NCI-H345 (cell line): Measurements from ENCODE around the gene MADCAM1.

Experiments used
- DNase-seq: peaks from one replicate; lab custom pipeline; 2025; lab: John Stamatoyannopoulos, UW

The MADCAM1 gene

DNA sequence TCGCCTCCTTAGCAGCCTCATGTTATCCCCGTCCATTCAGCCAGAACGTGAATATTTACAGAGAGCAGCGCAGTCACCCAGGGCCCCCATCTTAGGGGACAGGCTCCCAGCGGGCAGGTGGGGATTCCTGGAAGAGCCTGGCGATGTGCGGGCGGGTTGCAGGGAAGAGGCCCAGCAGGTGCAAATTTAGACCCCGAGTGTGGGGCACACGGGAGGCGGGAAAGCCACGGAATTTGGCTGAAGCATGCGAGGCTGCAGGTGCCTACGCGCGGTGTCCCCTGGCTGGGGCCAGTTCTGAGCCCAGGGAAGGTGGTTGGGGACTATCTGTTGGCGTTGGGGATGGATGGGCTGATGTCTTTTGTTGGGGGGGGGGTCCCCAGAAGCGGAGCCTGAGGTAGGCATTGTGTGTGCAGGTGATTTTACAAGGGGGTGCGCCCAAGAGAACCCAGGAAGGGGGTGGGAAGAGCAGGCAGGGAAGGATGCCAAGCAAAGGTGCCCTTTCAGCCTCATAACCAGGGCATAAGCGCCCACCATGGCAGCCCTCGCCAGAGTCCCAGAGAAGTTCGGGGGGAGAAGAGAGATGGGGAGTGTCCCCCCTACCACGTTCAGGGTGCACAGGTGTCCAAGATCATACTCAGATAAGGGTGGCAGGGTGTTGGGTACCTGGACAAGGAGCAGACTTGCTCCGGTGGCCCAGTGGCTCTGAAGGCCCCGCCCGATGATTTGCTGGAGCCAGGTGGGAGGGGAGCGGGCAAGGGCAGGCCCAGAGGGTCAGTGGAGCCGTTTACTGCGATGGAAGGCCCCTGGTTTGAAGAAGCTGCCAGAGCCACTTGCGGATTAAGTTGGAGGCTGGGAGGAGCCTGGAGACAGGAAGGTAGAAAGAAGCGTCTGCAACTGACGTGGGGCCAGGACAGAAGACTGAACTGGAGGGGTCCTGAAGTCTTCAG, 12.2 kb downstream of the MADCAM1 start:
- no peak for DNase-seq

DNA sequence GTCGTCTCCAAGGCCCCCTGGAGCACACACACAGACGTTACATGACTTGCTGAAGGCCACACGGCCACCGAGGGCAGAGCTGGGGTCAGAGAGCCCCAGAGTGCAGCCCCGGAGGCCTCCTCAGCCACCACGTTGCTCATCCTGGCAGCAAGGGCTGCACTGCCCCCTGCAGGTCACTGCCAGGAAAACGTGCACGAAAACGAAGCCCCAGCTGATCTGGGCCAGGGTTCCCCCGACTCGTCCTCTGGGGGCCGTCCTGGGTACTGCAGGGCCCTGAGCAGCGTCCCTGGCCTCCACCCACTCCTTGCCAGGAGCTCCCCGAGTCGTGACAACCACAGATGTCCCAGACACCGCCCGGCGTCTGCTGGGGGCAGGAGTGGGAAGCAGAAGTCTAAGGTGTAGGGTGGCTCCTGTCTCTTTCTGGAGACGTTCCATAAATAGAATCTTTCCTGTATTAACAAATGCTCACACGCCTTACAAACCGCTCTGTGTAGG, 14.4 kb downstream of the MADCAM1 start:
- DNase-seq, result peak; percentile 90

GRCh38 chr19:511101-511851, 15.0 kb downstream of the MADCAM1 start:
- peak; percentile 97 for DNase-seq

GRCh38 chr19:512547-513365, 16.5 kb downstream of the MADCAM1 start:
- DNase-seq, result peak; percentile 85

GRCh38 chr19:513368-514165, 17.3 kb downstream of the MADCAM1 start:
- DNase-seq, result no peak

DNA sequence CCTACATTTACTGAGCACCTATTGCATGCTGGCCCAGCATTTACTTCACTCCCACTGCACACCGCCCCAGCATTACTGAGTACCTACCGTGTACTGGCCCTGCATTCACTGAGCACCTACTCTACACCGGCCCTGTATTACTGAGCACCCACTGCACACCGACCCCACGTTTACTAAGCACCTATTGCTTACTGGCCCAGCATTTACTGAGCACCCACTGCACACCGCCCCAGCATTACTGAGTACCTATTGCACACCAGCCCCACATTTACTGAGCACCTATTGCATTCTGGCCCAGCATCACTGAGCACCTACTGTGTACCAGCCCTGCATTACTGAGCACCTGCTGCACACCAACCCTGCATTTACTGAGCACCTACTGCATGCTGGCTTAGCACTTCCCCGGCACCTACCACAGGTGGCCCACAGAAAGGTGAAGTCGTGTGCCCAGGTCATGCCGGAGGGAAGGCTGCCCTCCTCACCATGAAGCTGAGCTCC, 17.9 kb downstream of the MADCAM1 start:
- no peak for DNase-seq

DNA sequence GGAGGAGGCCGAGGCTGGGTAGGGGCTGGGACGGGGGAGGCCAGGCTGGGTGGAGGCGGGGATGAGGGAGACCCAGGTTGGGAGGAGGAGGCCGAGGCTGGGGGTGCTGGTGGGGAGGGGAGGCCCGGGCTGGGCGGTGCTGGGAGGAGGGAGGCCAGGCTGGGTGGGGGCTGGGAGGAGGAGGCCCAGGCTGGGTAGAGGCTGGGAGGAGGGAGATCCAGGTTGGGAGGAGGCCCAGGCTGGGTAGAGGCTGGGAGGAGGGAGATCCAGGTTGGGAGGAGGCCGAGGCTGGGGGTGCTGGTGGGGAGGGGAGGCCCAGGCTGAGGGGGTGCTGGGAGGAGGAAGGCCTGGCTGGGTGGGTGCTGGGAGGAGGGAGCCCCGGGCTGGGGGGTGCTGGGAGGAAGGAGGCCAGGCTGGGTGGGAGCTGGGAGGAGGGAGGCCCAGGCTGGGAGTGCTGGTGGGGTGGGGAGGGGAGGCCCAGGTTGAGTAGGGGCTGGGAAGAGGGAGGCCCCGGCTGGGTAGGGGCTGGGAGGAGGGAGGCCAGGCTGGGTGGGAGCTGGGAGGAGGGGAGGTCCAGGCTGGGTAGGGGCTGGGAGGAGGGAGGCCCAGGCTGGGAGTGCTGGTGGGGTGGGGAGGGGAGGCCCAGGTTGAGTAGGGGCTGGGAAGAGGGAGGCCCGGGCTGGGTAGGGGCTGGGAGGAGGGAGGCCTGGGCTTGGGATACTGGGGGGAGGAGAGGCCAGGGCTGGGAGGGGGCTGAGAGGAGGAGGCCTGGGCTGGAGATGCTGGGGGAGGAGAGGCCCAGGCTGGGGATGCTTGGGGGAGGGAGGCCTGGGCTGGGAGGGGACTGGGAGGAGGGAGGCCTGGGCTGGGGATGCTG, 21.7 kb downstream of the MADCAM1 start:
- no peak for DNase-seq

DNA sequence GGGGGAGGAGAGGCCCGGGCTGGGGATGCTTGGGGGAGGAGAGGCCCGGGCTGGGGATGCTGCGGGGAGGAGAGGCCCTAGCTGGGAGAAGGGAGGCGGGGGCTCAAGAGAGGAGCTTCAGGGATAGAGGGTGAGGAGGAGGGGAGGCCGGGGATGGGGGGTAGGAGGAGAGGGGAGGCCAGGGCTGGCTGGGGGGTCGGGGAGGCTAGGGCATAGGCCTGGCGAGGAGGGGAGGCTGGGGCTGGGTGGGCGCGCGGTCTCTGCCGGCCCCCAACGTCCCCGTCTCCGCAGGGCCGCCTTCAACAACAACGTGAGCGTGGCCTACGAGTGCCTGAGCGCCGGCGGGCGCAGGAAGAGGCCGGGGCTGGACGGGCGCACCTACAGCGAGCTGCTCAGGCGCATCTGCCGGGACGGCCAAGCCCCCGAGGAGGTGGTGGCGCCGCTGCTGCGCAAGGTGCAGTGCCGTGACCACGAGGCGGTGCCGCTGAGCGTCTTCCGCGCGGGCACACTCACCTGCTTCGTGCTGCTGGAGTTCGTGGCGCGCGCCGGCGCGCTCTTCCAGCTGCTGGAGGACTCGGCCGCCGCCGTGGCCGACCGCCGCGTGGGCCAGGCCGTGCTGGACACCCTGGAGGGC, 22.4 kb downstream of the MADCAM1 start:
- no peak for DNase-seq

GRCh38 chr19:519449-519865, 23.2 kb downstream of the MADCAM1 start:
- DNase-seq, result no peak

GRCh38 chr19:522726-523125, 26.4 kb downstream of the MADCAM1 start:
- no peak for DNase-seq

- peak; percentile 55 for DNase-seq
Measured at GRCh38 chr19:524062-524674, 27.9 kb downstream of the MADCAM1 start.

DNA sequence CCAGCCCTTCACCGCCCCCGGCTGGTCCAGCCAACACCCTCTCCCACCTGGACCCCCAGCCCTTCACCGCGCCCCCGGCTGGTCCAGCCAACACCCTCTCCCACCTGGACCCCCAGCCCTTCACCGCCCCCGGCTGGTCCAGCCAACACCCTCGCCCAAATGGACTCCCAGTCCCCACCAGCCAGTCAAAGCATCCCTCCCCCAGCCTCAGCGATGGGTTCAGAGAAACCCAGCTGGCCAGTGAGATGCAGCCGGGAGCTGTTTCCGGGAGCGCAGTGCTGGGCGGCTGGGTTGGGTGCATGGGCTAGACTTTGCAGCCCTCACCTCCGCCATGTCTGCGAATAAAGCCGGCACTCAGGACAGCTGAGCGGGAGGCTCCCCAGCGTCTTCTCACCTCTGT, 28.7 kb downstream of the MADCAM1 start:
- DNase-seq, result no peak

DNA sequence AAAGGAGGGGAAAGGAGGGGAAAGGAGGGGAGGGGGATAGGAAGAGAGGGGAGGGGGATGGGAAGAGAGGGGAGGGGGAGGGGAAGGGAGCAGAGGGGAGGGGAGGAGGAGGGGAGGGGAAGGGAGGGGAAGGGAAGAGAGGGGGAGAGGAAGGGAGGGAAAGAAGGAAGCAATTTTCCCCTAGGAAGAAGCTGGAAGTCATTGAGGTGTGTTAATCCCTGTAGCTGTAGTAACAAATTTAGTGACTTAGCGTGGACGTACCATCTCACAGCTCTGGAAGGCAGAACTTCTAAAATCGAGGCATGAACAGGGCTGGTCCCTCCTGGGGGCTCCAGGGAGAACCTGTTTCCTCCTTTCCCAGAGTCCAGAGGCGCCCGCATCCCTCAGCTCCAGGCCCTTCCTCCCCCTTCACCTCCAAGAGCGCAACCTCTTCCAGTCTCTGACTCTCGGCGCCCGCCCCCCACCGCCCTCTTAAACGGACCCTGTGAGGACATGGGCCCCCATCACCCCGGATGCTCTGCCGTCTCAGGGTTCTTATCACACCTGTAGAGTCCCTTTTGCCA, 29.7 kb downstream of the MADCAM1 start:
- DNase-seq, result no peak

GRCh38 chr19:530134-531008, 34.1 kb downstream of the MADCAM1 start:
- DNase-seq, result no peak

DNA sequence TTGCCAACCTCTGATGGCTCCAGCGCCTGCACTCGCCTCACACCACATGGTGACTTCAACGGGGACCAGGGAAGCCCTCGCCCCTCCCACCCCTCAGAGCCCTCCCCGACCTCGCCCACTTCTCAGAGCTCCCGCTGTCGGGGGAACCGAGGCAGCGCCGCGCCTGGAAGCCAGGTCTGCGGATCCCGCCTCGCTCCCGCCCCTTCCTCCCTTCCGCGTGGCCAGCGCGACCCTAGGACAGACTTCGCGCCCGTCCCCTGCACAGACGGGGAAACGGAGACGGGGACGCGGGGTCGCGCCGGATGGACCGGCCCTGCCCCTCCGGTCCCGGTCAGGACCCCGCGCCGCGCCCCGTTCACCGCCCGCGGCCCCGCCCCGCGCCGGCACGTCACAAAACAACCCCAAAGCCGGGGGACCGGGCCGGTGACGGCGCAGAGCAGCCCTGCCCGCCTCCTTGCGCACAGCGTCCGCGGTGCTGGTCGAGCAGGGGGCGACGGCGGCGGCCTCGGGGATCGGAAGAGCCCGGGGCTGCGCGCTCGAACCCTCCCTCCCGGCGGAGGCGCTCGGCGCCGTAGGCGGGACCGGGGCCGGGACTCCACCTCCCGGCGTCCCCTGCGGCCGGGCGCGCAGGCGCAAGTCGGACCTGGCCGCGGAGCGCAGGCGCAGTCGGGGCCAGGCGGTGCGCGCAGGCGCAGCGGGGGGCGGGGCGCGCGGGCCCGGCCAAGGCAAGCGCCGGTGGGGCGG, 34.9 kb downstream of the MADCAM1 start:
- peak; percentile 89 for DNase-seq

GRCh38 chr19:531753-532560, 35.7 kb downstream of the MADCAM1 start, which contains the start of gene CDC34:
TSS of gene CDC34 (plus strand) at chr19:531760. CDS start at chr19:531932, 172 bp downstream.
- DNase-seq, result no peak
